T-cell (primary cell): Measurements from ENCODE around the gene GMPPA. TPM values are rescaled to one million over a fixed set of nuclear protein-coding genes. Genes with fewer than 3 reads are reported as not detected.

Experiments used
- ATAC-seq, 4 experiments: fragments of 200-7000 bp in 3 of 4; fragments of 150-1000 bp in 1 of 4; cut with Tn5 transposase; replicated peaks in 1 of 4; 1 replicate in 3 of 4; 2 replicates in 1 of 4; pipeline ENCODE4 v1.10.0; 2021; ENCODE audit warnings: moderate library complexity in 3 of 4, mild to moderate bottlenecking in 2 of 4, moderate number of reproducible peaks in 1 of 4
- CTCF ChIA-PET, 2 donors: fragments of 300-600 bp; sonication (Branson Sonifier 250); formaldehyde crosslinking; loops; one replicate each; lab custom pipeline; 2022; ENCODE audit warnings: antibody characterized with exemption in 2 of 2; lab: Charles Lee
- POLR2A ChIA-PET, 2 donors: fragments of 300-600 bp; sonication (Branson Sonifier 250); formaldehyde crosslinking; loops; one replicate each; lab custom pipeline; 2022; ENCODE audit warnings: antibody characterized with exemption in 2 of 2; lab: Charles Lee
- DNase-seq, 35 experiments: peaks; one replicate each; pipeline versions ENCODE4 v3.0.0 to v3.0.0-alpha.2; 2013 to 2023
- H3K27ac ChIP-seq: one replicate; pipeline ENCODE4 v1.5.1; 2013; ENCODE audit warnings: low read length
- H3K27me3 ChIP-seq, 2 experiments: replicated peaks in 1 of 2; 1 replicate in 1 of 2; 2 replicates in 1 of 2; pipeline versions ENCODE4 v1.6.1 to v1.7.0; 2013; ENCODE audit warnings: low read length in 1 of 2, mixed read lengths in 1 of 2; ENCODE audit not compliant: control insufficient read depth in 2 of 2, insufficient read depth in 2 of 2; ENCODE audit errors: extremely low read depth in 1 of 2
- H3K36me3 ChIP-seq, 2 donors: 1 replicate in 1 of 2; 2 replicates in 1 of 2; pipeline versions ENCODE4 v1.6.1 to v1.7.0; 2013; ENCODE audit warnings: low read length in 1 of 2; ENCODE audit not compliant: control insufficient read depth in 2 of 2, insufficient read depth in 1 of 2; ENCODE audit errors: extremely low read depth in 1 of 2
- H3K4me1 ChIP-seq, 2 experiments: 1 replicate in 1 of 2; 2 replicates in 1 of 2; pipeline versions ENCODE4 v1.6.1 to v1.7.0; 2013; ENCODE audit warnings: low read length in 2 of 2, mixed read lengths in 1 of 2; ENCODE audit not compliant: insufficient read depth in 2 of 2, control insufficient read depth in 1 of 2; ENCODE audit errors: extremely low read depth in 1 of 2
- H3K4me3 ChIP-seq, 2 donors: 1 replicate in 1 of 2; 2 replicates in 1 of 2; pipeline versions ENCODE4 v1.5.1 to v1.7.0; 2013; ENCODE audit warnings: mild to moderate bottlenecking in 2 of 2, low read length in 1 of 2, moderate library complexity in 1 of 2; ENCODE audit not compliant: control insufficient read depth in 1 of 2; ENCODE audit errors: extremely low read depth in 1 of 2
- H3K9me3 ChIP-seq: 2 replicates; pipeline ENCODE4 v1.7.0; 2013
- H3K27ac Mint-ChIP-seq, 2 donors: one replicate each; pipeline ENCODE4 v1.8.0; 2020 to 2021; ENCODE audit warnings: mild to moderate bottlenecking in 2 of 2, mixed read lengths in 2 of 2
- H3K27me3 Mint-ChIP-seq, 2 donors: one replicate each; pipeline ENCODE4 v1.8.0; 2021 to 2022; ENCODE audit warnings: mixed read lengths in 2 of 2
- H3K36me3 Mint-ChIP-seq: one replicate; pipeline ENCODE4 v1.8.0; 2021; ENCODE audit warnings: mixed read lengths
- H3K4me1 Mint-ChIP-seq, 3 donors: one replicate each; pipeline ENCODE4 v1.8.0; 2020 to 2022; ENCODE audit warnings: mixed read lengths in 3 of 3, mild to moderate bottlenecking in 1 of 3
- H3K4me3 Mint-ChIP-seq, 3 donors: one replicate each; pipeline ENCODE4 v1.8.0; 2020 to 2022; ENCODE audit warnings: mild to moderate bottlenecking in 3 of 3, mixed read lengths in 3 of 3, moderate library complexity in 3 of 3
- H3K9me3 Mint-ChIP-seq, 3 donors: one replicate each; pipeline ENCODE4 v1.8.0; 2020 to 2022; ENCODE audit warnings: mixed read lengths in 3 of 3
- WGBS: methylation state at CpG from one replicate; pipeline ENCODE4 v1.1.5; 2013; ENCODE audit warnings: missing lambda C conversion rate; ENCODE audit not compliant: insufficient coverage; 5-methylcytosine and 5-hydroxymethylcytosine counted together
- total RNA-seq, 35 experiments: library from RNA in 6 of 35; stranded (reverse) in 6 of 35; fragments of 120-200 nt in 1 of 35; gene quantifications; one replicate each; pipeline versions ENCODE4 v1.2.1 to v1.2.4 and lab custom pipeline; 2013 to 2026

GMPPA gene
- 10 to 100 TPM; 20.6 to 47.7 (median 41.3) TPM for total RNA-seq
- 23.2 TPM for total RNA-seq (2013)
- total RNA-seq (lab: John Stamatoyannopoulos, UW) = 13.5 to 47.2 (median 25.3) reads per million in 29 experiments

- H3K9me3 ChIP-seq = no peaks in the 10 kb centered on the region
- under 1% methylated on average over 45 of the region's 49 CpGs for WGBS
- ChIA-PET POLR2A (interaction anchor here (0.5 to 0.7 kb wide), 6 partner anchors 21 to 509 kb away, joined by 3 to 9 read pairs (median 4); partner anchors contain the start of gene DNPEP (in 1 of the 2)), CTCF (interaction anchor here in 1 of 2 donors (0.6 to 1.6 kb wide), 14 partner anchors 10 to 1710 kb away, joined by 3 to 15 read pairs (median 4); partner anchors contain the start of genes CNPPD1 and DNPEP)
- H3K4me3 ChIP-seq = peak within 1 kb of the TSS; percentile 72 to 78
- H3K27me3 Mint-ChIP-seq = peaks cover 34 to 46% of the 10 kb centered on the region in 2 donors
- peak within 1 kb of the TSS; percentile 80 to 83 for H3K27ac Mint-ChIP-seq
- H3K4me1 ChIP-seq = peaks cover 2 to 48% of the 10 kb centered on the region in 2 experiments
- DNase-seq = peak; percentile 81 to 94 (median 89)
- peak; percentile 92 to 95 (median 94) for ATAC-seq
- no peaks in the 10 kb centered on the region for H3K9me3 Mint-ChIP-seq
- H3K36me3 ChIP-seq = peaks cover 4 to 10% of the 10 kb centered on the region in 2 donors
- peak within 1 kb of the TSS; percentile 39 for H3K27ac ChIP-seq
- H3K4me1 Mint-ChIP-seq = peaks cover 32 to 40% (median 35%) of the 10 kb centered on the region in 3 donors
- peaks cover 3 to 51% of the 10 kb centered on the region in 2 experiments for H3K27me3 ChIP-seq
- H3K36me3 Mint-ChIP-seq = peaks cover 10% of the 10 kb centered on the region
- peak within 1 kb of the TSS; percentile 90 to 96 (median 93) for H3K4me3 Mint-ChIP-seq
Measured at GRCh38 chr2:219498280-219499057, at the start of gene GMPPA. Gene GMPPA, plus strand, starts transcription at chr2:219498891. Its CDS starts 1,085 bp downstream, at chr2:219499976.

GRCh38 chr2:219449609-219450008, 49.1 kb upstream of the GMPPA start:
- Histone ChIP-seq H3K4me1 (peaks cover 6 to 33% of the 10 kb centered on the region in 2 experiments), H3K36me3 (no peaks in the 10 kb centered on the region), H3K27ac (no peak overlapping the region), H3K4me3 (no peak overlapping the region), H3K9me3 (no peaks in the 10 kb centered on the region), H3K27me3 (peaks cover 0 to 68% of the 10 kb centered on the region in 2 experiments)
- H3K4me1 Mint-ChIP-seq = peaks cover 6 to 25% (median 22%) of the 10 kb centered on the region in 3 donors
- whole genome bisulfite sequencing = 61% methylated on average over 4 of the region's 5 CpGs
- POLR2A ChIA-PET = no interaction called here
- CTCF ChIA-PET = interaction anchor here in 1 of 2 donors (1.2 kb wide), 1 partner anchor 91 kb away, joined by 3 read pairs; no protein-coding TSS in a partner anchor
- H3K9me3 Mint-ChIP-seq = no peaks in the 10 kb centered on the region
- H3K36me3 Mint-ChIP-seq = no peaks in the 10 kb centered on the region
- peak overlapping the region in 1 of 3 donors; percentile 51 for H3K4me3 Mint-ChIP-seq
- ATAC-seq = no peak
- no peak for DNase-seq
- peaks cover 6 to 39% of the 10 kb centered on the region in 2 donors for H3K27me3 Mint-ChIP-seq
- no peak overlapping the region for H3K27ac Mint-ChIP-seq

GRCh38 chr2:219451661-219452360, 46.9 kb upstream of the GMPPA start:
- H3K4me1 ChIP-seq = peaks cover 6 to 33% of the 10 kb centered on the region in 2 experiments
- 80% methylated on average over 17 of the region's 18 CpGs for WGBS
- POLR2A ChIA-PET = no interaction called here
- no peak overlapping the region for H3K27ac Mint-ChIP-seq
- H3K4me3 ChIP-seq = no peak overlapping the region
- H3K27me3 ChIP-seq = peaks cover 0 to 55% of the 10 kb centered on the region in 2 experiments
- H3K9me3 Mint-ChIP-seq = no peaks in the 10 kb centered on the region
- no peak overlapping the region for H3K4me3 Mint-ChIP-seq
- ATAC-seq (peak in 2 of 4 experiments; percentile 31 to 56), DNase-seq (no peak)
- CTCF ChIA-PET = no interaction called here
- H3K9me3 ChIP-seq = no peaks in the 10 kb centered on the region
- peaks cover 6 to 37% of the 10 kb centered on the region in 2 donors for H3K27me3 Mint-ChIP-seq
- peaks cover 6 to 25% (median 18%) of the 10 kb centered on the region in 3 donors for H3K4me1 Mint-ChIP-seq
- H3K36me3 ChIP-seq = no peaks in the 10 kb centered on the region
- no peak overlapping the region for H3K27ac ChIP-seq
- no peaks in the 10 kb centered on the region for H3K36me3 Mint-ChIP-seq

- Histone ChIP-seq H3K4me1 (peaks cover 6 to 33% of the 10 kb centered on the region in 2 experiments), H3K27me3 (peaks cover 0 to 47% of the 10 kb centered on the region in 2 experiments), H3K4me3 (no peak overlapping the region), H3K36me3 (no peaks in the 10 kb centered on the region), H3K9me3 (no peaks in the 10 kb centered on the region), H3K27ac (no peak overlapping the region)
- ATAC-seq = no peak
- H3K9me3 Mint-ChIP-seq = no peaks in the 10 kb centered on the region
- no peak overlapping the region for H3K27ac Mint-ChIP-seq
- no peaks in the 10 kb centered on the region for H3K36me3 Mint-ChIP-seq
- no peak for DNase-seq
- WGBS = 86% methylated on average over 14 of the region's 23 CpGs
- H3K4me3 Mint-ChIP-seq = peak overlapping the region in 1 of 3 donors; percentile 5
- peaks cover 6 to 27% (median 18%) of the 10 kb centered on the region in 3 donors for H3K4me1 Mint-ChIP-seq
- H3K27me3 Mint-ChIP-seq = peaks cover 6 to 34% of the 10 kb centered on the region in 2 donors
- ChIA-PET POLR2A (interaction anchor here in 1 of 2 donors (0.7 kb wide), 1 partner anchor 205 kb away, joined by 3 read pairs; no protein-coding TSS in a partner anchor), CTCF (interaction anchor here in 1 of 2 donors (0.5 kb wide), 1 partner anchor 64 kb away, joined by 3 read pairs; no protein-coding TSS in a partner anchor)
Measured at GRCh38 chr2:219452361-219453317, 46.1 kb upstream of the GMPPA start.

DNA sequence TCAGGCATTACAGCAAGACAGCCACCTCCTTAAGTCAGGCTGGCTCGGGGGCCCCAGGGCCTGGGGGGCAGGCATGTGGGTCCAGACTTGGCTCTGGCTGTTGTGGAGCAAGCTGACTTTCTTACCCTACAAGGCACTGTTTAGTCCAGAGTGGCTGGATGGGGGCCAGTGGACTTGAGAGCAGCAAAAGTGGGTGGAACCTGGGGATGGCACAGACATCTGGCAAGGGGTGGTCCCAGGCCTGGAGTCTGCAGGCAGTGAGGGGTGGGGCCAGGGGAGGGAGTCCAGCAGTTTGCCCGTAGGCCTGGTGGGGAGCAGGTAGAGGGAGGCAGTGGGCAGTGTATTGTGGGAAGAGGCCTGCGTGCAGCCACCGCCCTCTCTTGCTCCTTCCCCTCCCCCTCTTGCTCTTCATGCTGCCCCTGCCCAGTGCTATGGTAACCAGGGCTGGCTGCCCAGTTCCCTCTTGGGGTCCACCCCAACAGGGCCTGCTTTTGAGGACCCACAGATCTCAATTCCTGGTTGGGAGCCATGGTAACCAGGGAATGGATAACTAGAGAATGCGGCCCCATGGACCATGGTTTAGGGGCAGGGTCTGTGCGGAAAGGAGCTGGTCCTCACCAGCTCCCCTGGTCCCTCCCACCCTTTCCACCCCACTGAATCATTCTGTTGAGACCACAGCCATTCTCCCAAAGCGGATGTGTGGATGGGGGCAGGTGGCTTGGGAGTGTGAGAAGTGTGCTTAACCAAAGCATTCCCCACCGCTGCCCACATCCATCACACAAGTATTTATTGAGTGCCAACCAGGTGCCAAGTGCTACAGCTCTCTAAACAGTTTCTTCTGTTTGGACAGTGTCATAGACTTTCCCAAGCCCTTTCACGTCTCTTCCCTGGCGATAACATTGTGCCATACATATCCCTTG, 44.8 kb upstream of the GMPPA start:
- Histone ChIP-seq H3K9me3 (no peaks in the 10 kb centered on the region), H3K27ac (no peak overlapping the region), H3K4me3 (no peak overlapping the region), H3K36me3 (no peaks in the 10 kb centered on the region), H3K27me3 (peaks cover 0 to 40% of the 10 kb centered on the region in 2 experiments), H3K4me1 (peaks cover 6 to 32% of the 10 kb centered on the region in 2 experiments)
- Mint-ChIP-seq H3K36me3 (no peaks in the 10 kb centered on the region), H3K4me1 (peaks cover 11 to 34% (median 23%) of the 10 kb centered on the region in 3 donors), H3K4me3 (no peak overlapping the region), H3K27me3 (peaks cover 6 to 32% of the 10 kb centered on the region in 2 donors), H3K9me3 (no peaks in the 10 kb centered on the region), H3K27ac (no peak overlapping the region)
- CTCF ChIA-PET = interaction anchor here in 1 of 2 donors (0.6 kb wide), 2 partner anchors 47 to 452 kb away, joined by 3 to 4 read pairs; no protein-coding TSS in a partner anchor
- WGBS = 86% methylated on average over 2 of the region's 10 CpGs
- no peak for ATAC-seq
- POLR2A ChIA-PET = no interaction called here
- DNase-seq = no peak
